BJ (cell line): ENCODE data around the gene PLXNB2. TPM values are rescaled to one million over a fixed set of nuclear protein-coding genes. Genes with fewer than 3 reads are reported as not detected.

Experiments
- CTCF ChIA-PET: fragments of 350-600 bp; formaldehyde crosslinking; extraction: SDS; loops from one replicate; lab custom pipeline; 2021; ENCODE audit warnings: antibody characterized with exemption, inconsistent platforms; lab: Yijun Ruan, JAX
- POLR2A ChIA-PET: fragments of 300-600 bp; sonication (Branson Sonifier 250); formaldehyde crosslinking; extraction: SDS; loops from one replicate; lab custom pipeline; 2021; ENCODE audit warnings: antibody characterized with exemption; lab: Charles Lee
- DNase-seq: peaks from one replicate; pipeline ENCODE4 v3.0.0-alpha.2; 2011; ENCODE audit warnings: low read depth
- H3K27me3 ChIP-seq: 2 replicates; pipeline ENCODE4 v1.6.0; 2011; ENCODE audit warnings: low read length; ENCODE audit not compliant: control insufficient read depth, insufficient read depth
- H3K36me3 ChIP-seq: 2 replicates; pipeline ENCODE4 v1.5.1; 2011; ENCODE audit warnings: low read length; ENCODE audit not compliant: control insufficient read depth, insufficient read depth
- H3K4me3 ChIP-seq: 2 replicates; pipeline ENCODE4 v1.5.1; 2011; ENCODE audit warnings: low read depth, mild to moderate bottlenecking, control low read depth, low read length
- CTCF ChIP-seq: IDR thresholded peaks from 2 replicates; pipeline ENCODE4 v1.5.1; 2011; ENCODE audit warnings: low read depth, mild to moderate bottlenecking, control low read depth, inconsistent platforms, low read length, moderate library complexity; ENCODE audit not compliant: insufficient read depth
- polyA plus RNA-seq: library from polyadenylated mRNA; depleted of rRNA; stranded (reverse); fragments of >200 nt; gene quantifications from 2 replicates; pipeline ENCODE4 v1.2.3, GENCODE V29; 2011

PLXNB2 gene
- polyA plus RNA-seq, 1 experiment = 143 TPM

- ChIA-PET CTCF (interaction anchor here (0.6 to 5.6 kb wide), 19 partner anchors 8 to 273 kb away, joined by 3 to 50 read pairs (median 4); partner anchors contain the start of genes DENND6B, MAPK12, SCO2 and TUBGCP6), POLR2A (no interaction called here)
Measured at GRCh38 chr22:50252082-50253045, 55.1 kb downstream of the PLXNB2 start.

GRCh38 chr22:50251477-50252081 is 55.9 kb downstream of the PLXNB2 start:
- no peak for DNase-seq
- ChIA-PET CTCF (interaction anchor here (0.7 to 5.6 kb wide), 18 partner anchors 10 to 369 kb away, joined by 3 to 50 read pairs (median 4); partner anchors contain the start of genes DENND6B, MAPK12 and SCO2), POLR2A (no interaction called here)
- Histone ChIP-seq H3K27me3 (no peaks in the 10 kb centered on the region), H3K4me3 (peak overlapping the region; percentile 65), H3K36me3 (peaks cover 19% of the 10 kb centered on the region)
- TF ChIP-seq CTCF = no peak

More at GRCh38 chr22:50252082-50253045, 55.1 kb downstream of the PLXNB2 start:
- Histone ChIP-seq H3K4me3 (no peak overlapping the region), H3K27me3 (no peaks in the 10 kb centered on the region), H3K36me3 (peaks cover 18% of the 10 kb centered on the region)
- TF ChIP-seq CTCF = peak; percentile 81
- DNase-seq = no peak

GRCh38 chr22:50250555-50251476 is 56.6 kb downstream of the PLXNB2 start, which contains the start of gene HDAC10:
TSS of gene HDAC10 (minus strand) at chr22:50251265. CDS start at chr22:50251032, 233 bp downstream.
- Histone ChIP-seq H3K36me3 (peaks cover 21% of the 10 kb centered on the region), H3K4me3 (peak within 1 kb of the TSS; percentile 65), H3K27me3 (no peaks in the 10 kb centered on the region)
- POLR2A ChIA-PET = interaction anchor here (0.6 kb wide), 1 partner anchor 82 kb away, joined by 6 read pairs; no protein-coding TSS in a partner anchor
- no peak for TF ChIP-seq CTCF
- no peak for DNase-seq
- CTCF ChIA-PET = interaction anchor here (0.7 to 5.6 kb wide), 19 partner anchors 9 to 370 kb away, joined by 3 to 50 read pairs (median 4); partner anchors contain the start of genes DENND6B, MAPK12 and SCO2

- H3K27me3 ChIP-seq = no peaks in the 10 kb centered on the region
- peaks cover 23% of the 10 kb centered on the region for H3K36me3 ChIP-seq
- H3K4me3 ChIP-seq = peak overlapping the region; percentile 65
- ChIA-PET POLR2A (no interaction called here), CTCF (interaction anchor here (0.9 to 5.6 kb wide), 12 partner anchors 8 to 370 kb away, joined by 3 to 50 read pairs (median 12); partner anchors contain the start of genes DENND6B, MAPK12 and SCO2)
- no peak for DNase-seq
- no peak for TF ChIP-seq CTCF
Measured at GRCh38 chr22:50250249-50250554, 57.2 kb downstream of the PLXNB2 start.
